Activated CD4-positive, alpha-beta T cell treated with anti-CD3 and anti-CD28 coated beads, Interleukin-2, amount 50 U/mL, for 24 hours (primary cell): ENCODE measurements around the gene FGF21.
"Not testable (repeated sequence)": the region's sequence is repeated elsewhere in the genome, so short reads cannot be mapped to it uniquely, and the experiment has no call there.

Source experiments
- DNase-seq, 2 donors: peaks; one replicate each; pipeline ENCODE4 v3.0.0-alpha.2; 2020; ENCODE audit warnings: low read depth in 1 of 2, low spot score in 1 of 2

Gene FGF21

GRCh38 chr19:48751845-48752495 lies 3.4 kb upstream of the FGF21 start:
- DNase-seq, result no peak

GRCh38 chr19:48752496-48753365 lies 2.6 kb upstream of the FGF21 start, which contains the start of gene FUT1:
TSS of gene FUT1 (minus strand) at chr19:48752641. CDS start at chr19:48751281, 1,360 bp downstream.
- DNase-seq, result no peak

DNA sequence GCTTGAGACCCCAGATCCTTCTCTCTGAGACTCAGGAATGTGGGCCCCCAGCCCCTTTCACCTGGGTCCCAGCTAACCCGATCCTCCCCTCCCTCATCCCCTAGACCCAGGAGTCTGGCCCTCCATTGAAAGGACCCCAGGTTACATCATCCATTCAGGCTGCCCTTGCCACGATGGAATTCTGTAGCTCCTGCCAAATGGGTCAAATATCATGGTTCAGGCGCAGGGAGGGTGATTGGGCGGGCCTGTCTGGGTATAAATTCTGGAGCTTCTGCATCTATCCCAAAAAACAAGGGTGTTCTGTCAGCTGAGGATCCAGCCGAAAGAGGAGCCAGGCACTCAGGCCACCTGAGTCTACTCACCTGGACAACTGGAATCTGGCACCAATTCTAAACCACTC lies 463 bp downstream of the FGF21 start:
- DNase-seq, result no peak

DNA sequence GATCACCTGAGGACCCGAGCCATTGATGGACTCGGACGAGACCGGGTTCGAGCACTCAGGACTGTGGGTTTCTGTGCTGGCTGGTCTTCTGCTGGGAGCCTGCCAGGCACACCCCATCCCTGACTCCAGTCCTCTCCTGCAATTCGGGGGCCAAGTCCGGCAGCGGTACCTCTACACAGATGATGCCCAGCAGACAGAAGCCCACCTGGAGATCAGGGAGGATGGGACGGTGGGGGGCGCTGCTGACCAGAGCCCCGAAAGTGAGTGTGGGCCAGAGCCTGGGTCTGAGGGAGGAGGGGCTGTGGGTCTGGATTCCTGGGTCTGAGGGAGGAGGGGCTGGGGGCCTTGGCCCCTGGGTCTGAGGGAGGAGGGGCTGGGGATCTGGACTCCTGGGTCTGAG lies 888 bp downstream of the FGF21 start:
- DNase-seq, result no peak

- DNase-seq, result no peak
These were observed 1.4 kb downstream of the FGF21 start for GRCh38 chr19:48756686-48757085.

DNA sequence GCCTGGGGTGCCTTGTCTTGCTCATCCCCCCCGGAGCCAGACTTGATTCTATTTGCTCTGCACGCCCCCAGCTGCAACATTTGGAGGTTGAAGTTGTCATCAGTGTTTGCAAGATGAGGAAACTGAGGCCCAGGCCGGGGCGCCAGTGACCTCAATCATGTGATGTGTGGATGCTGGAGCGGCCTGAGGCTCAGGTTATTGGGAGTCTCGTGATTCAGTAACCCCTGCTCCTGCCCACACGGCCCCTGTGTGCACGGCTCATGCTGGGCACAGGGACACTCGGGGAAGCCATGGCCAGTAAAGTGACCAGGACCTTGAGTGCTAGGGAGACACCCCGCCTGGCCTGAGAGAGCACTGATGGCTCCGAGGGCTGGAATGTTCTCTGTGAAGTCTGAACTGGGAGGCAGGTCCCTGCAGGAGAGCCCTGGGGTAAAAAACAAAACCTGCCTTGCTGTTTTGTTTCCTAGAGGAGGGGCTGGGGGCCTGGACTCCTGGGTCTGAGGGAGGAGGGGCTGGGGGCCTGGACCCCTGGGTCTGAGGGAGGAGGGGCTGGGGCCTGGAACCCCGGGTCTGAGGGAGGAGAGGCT lies 1.9 kb downstream of the FGF21 start:
- no peak for DNase-seq

DNA sequence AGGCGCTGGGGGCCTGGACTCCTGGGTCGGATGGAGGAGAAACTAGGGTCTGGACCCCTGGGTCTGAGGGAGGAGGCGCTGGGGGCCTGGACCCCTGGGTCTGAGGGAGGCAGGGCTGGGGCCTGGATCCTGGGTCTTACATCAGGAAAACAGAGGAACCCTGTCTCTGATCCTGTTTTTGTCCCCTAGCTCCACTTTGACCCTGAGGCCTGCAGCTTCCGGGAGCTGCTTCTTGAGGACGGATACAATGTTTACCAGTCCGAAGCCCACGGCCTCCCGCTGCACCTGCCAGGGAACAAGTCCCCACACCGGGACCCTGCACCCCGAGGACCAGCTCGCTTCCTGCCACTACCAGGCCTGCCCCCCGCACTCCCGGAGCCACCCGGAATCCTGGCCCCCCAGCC lies 2.4 kb downstream of the FGF21 start:
- DNase-seq, result no peak

DNA sequence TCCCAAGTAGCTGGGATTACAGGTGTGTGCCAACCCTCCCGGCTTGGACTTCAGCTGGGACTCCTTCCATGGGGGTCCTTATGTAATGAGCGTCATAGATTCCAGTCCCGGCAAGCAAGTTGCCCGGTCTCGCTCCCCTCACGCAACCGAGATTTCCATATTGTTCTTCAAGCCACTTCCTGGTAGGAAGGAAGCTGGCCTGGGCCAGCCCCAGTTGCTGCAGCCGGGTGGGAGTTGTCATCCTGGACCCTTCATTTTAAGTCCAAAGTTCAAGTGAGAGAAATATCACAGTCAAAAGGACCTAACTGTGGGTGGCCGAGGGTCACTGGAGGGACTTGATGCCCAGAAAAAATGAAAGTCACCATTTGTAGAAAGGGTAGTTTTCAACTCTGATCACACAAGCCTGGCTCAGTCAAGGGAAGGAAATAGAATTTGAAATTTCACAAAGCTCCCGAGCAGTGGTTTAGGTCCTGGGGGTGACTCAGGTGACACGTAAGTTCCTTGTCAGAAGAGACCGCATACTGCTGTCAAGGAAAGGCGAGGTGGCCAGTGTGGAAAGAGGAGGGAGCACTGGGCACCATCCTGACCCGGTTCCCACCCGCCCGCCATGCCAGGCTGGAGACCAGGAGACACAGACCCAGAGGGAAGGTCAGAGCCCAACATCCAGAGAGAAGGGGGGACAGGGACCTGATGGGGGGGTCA lies 5.3 kb downstream of the FGF21 start:
- no peak for DNase-seq

DNA sequence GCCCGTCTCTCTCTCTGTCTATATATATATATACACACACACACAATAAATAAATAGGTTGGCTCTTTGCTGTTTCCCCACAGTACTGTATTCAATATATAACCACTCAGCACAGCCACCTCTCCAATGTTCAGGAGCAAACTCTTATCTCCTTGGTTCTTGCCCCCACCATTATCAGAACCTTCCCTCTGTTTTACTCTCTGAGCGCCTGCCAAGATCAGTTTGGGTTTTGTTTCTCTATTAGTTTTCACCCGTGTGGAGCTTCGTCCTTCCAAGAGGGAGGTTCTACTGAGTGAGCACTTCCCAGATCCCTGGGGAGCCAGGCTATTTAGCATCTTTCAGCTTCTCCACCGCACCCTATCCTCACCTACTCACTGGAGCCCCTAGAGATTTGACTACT lies 10.5 kb downstream of the FGF21 start:
- DNase-seq, result not testable (repeated sequence)

GRCh38 chr19:48768171-48768753 lies 12.9 kb downstream of the FGF21 start:
- DNase-seq, result not testable (repeated sequence)

- no peak for DNase-seq
These were observed 13.8 kb downstream of the FGF21 start for GRCh38 chr19:48768994-48769713.

DNA sequence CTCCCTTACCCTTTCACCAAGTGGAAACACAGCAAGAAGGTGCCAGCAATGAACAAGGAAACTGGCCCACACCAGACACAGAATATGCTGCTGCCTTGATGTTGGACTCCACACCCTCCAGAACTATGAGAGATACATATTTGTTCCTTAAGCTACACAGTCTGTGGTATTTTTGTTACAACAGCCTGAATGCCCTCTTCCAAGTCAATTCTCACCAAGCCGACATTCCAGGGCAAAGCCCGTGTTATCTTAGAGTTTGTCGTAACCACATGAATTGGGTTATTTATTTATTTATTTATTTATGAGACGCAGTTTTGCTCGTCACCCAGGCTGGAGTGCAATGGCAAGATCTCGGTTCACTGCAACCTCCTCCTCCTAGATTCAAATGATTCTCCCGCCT lies 14.9 kb downstream of the FGF21 start:
- DNase-seq, result no peak

DNA sequence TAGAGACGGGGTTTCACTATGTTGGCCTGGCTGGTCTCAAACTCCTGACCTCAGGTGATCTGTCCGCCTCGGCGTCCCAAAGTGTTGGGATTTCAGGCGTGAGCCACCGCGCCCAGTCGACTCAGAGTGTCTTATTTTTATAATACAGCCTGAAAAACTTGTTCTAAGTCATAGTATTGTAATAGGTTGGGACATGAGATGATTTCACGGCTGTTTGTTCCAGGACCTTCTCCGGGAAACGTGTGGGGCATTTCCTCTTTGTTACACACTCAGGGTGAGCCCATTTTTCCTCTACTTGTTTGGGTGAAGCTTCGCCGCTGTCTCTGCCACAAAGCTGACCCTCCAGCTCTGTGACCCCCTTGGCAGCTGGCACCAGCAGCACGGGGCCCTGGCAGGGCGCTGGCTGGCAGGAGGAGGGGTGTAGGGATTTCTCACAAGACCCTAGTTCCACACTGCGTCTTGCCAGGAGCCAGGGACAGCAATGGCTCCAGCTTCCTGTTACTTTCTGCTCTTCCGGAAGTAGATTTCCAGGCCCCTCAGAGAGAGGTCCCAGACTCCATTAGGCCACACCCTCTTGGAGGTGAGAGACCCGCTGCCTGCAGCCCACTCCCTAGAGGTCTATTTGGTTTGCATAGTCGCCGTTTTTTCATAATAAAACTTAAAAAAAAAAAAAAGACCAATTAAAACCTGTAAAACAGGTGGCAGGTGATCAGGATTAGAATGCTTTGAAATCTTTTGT lies 15.6 kb downstream of the FGF21 start:
- no peak for DNase-seq

- DNase-seq, result no peak
These were observed 17.2 kb downstream of the FGF21 start for GRCh38 chr19:48772503-48772953.

DNA sequence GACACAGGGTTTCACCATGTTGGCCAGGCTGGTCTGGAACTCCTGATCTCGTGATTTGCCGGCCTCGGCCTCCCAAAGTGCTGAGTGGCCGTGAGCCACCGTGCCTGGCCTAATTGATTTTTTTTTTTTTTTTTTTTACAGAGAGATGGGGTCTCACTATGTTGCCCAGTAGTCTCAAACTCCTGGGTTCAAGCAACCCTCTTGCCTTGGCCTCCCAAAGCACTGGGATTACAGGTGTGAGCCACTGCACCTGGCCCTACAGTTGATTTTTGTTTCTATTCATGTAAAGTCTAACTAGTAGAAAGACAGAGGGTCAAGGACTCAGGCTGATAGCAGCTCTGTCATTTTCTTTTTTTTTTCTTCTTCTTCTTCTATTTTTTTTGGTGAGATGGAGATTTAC lies 21.8 kb downstream of the FGF21 start:
- DNase-seq, result no peak

GRCh38 chr19:48777720-48778119 lies 22.4 kb downstream of the FGF21 start:
- DNase-seq, result no peak

DNA sequence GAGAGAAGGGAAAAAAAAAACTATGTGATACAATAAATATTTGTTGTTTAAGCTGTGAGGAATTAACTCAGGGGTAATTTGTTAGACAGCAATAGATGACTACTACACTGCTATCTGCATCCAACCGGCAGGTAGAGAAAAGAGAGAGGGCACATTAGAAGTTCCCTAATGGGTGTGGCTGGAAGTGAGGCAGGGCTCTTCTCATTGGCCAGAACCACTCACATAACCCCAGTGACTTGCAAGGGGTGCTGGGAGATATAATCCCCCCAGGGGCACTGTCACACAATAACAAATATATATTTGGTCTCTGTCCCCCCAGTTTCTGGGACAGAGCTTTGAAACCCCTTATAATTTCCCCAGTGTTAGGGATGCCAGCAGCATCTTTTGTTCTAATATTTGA lies 24.3 kb downstream of the FGF21 start:
- no peak for DNase-seq

GRCh38 chr19:48780631-48781391 lies 25.5 kb downstream of the FGF21 start:
- no peak for DNase-seq

- DNase-seq, result no peak
These were observed 29.2 kb downstream of the FGF21 start for GRCh38 chr19:48784527-48784926.
